Measurements from ENCODE around the gene PLSCR4.
"Not testable (repeated sequence)": the region's sequence is repeated elsewhere in the genome, so short reads cannot be mapped to it uniquely, and the experiment has no call there.

The PLSCR4 gene

DNA sequence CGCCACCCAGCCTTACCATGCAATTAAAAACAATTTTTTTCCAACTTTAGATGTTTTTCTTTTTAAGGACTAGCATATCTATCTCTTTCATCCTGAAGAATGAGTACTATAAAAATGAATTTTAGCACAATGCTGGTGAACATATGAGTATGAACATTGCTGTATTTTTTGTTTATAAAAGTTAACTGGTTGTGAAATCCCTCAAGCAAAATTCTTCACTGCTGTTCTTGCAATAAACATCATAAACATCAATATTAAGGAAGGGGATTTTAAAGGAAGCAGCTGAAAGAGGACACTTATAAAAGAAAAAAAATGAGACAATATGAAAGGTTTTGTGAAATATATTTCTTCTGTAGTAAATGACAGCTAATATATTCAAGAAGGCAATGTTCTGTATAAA is 3.0 kb downstream of the PLSCR4 start:
- DNase-seq (ENCODE audit: low spot score) = no peak

GRCh38 chr3:146246526-146246925 is 4.4 kb downstream of the PLSCR4 start:
- DNase-seq (ENCODE audit: low spot score) = no peak

DNA sequence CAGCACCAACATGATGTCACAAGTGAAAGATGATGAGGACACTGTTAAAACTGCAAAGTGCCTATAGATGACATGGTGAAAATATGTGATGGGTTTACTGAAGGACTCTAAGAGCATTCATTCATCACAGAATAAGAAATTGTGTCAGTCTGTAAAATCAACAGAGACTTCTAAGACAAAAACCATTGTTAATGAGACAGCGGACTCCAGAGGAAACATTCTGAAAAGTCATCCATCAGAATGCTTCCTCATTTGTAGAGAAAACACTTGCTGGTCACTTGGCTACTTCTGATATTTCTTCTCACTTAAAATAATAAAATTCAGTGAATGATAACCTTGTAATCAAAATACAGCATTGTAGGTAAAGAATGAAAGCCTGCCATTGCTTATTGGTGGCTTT is 7.3 kb downstream of the PLSCR4 start:
- DNase-seq (ENCODE audit: low spot score) = no peak

DNA sequence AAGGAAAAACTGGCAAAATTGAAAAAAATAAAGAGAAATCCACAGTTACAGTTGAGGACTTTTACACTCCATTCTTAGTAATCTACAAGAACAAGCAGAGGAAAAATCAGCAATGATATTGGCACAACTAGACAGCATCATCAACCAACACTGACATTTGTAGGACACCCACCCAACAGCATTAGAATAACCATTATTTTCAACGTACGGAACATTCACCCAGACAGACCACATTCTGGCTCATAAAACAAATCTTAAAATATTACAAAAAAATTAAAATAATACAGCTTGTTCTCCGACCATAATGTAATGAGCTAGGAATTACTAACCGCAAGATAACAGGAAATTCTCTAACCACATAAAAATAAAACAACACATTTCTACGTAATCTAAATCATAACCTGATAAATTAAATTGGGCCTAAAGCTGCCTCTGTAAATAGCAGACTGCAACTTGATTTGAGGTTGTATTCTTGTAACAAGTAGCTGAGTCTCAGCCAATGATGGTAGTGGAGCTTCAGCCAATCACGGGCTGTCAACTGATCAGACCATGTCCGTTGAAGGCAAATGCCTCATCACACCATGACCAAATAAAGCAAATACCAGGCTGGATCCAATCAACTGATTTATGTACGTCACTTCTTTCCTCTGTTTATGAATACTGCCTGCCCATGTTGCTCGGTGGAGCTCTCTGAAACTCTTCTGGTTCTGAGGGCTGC is 9.2 kb downstream of the PLSCR4 start:
- DNase-seq (ENCODE audit: low spot score) = no peak

DNA sequence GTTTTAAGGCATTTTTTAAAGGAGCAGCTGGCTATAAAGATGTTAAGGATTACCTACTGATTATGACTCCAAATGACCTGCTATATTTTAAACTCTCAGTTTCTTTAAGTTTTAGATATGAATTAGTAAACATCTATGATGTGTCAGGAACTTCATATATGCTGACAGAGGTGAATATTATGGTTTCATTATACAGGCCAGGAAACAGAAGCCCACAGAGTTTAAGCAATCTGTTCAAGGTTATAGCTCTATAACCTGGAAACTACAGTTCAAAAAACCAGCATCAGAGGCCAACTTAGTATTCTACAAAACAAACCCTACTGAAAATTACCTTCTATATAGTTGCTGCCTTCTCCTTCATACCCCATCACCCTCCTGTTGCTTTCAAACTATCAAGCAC is 17.4 kb downstream of the PLSCR4 start:
- no peak for DNase-seq (ENCODE audit: low spot score)

DNA sequence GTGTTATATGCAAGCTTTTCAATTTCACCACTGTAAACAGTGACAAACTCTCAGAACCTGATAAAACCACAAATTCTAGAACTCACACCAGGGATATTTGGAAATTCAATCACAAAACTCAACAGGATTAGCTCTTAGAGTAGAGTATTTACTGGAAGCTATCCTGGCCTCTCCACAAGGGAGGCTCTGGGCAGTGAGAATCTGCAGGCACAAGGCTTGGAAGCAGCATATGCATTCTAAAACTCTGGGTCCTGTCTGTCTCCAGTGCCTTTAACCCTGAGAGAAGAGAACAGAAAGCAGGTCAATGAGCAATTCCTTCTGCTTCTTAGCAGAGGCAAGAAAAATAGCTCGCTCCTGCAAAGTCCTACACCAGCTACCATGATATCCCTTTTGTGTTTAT is 23.4 kb downstream of the PLSCR4 start:
- DNase-seq (ENCODE audit: low spot score) = no peak

- DNase-seq (ENCODE audit: low spot score) = no peak
Measured at GRCh38 chr3:146226881-146227280, 24.0 kb downstream of the PLSCR4 start.

- not testable (repeated sequence) for DNase-seq (ENCODE audit: low spot score)
Measured at GRCh38 chr3:146225458-146225857, 25.4 kb downstream of the PLSCR4 start.

DNA sequence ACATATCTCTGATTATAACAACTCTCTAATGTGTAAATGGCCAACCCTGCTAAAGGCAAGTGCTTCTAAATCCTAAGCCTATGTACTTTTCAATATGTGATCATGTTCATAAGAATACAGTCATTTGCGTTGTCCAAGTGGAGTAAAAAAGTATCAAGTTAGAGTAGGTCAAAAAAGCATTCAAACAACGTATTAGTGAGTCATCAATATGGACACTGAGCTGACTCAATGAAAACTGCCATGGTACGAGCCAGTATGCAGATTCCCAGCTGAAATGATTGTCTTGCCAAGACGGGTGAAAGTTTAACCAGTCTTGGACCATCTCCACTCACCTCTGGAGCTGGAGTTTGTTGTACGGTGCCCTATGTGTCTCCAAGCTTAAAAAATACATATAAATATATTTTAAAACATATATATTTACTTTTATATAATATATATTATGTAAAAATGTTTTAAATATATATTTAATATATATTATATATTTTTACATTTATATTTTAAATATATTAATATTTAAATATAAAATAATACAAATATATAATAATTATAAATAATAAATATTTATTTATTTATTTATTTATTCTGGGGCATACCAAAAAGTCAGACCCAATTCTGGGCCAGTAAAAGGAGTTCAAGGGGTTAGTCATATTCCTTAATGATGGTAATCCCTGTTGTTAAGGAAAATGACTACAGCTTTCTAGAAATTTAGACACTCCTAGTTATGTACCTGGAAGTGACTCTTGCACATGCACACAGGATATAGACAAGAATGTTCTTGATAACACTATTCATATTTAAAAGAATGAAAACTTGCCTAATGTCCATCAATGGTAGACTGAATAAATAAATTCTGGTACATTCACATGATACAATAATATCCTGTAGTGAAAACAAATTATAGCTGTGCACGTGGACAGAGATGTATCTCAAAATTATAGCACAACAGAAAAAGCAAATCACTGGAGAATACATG is 27.2 kb downstream of the PLSCR4 start:
- DNase-seq (ENCODE audit: low spot score) = no peak

DNA sequence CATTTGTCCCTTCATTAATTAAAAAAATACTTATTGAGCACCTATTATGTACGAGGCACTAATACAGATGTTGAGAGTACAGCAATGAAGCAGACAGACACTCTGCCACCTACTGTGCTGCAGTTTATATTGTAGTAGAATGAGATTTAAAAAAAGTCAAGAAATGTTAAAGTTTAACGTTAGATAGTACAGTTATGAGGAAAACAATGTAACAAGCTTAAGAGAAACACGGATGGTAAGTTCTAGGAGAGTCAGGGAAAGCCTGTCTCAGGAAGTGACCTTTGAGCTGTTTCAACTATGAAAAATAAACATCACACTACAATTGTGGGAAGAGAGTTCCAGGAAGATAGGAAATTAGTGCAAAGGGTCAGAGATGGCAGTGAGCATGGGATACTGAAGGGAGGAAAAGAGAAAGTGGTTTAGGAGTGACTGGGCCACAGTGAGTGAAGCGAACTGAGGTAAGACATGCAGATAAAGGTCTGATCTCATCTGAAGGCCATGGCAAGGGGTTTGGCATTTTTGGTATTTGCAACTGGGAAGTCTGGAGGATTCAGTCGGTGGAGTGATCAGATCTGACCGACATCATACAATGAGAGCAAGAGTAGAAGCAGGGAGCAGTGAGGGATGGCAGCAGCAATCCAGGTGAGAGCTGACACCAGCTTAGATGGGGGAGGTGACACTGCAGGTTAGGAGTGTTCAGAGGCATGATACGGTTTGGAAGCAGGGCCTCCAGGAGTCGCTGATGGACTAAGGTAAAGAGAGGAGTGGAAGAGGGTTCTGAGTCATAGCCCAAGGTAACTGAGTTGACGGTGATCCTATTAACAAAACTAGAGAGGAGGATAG is 28.5 kb downstream of the PLSCR4 start:
- DNase-seq (ENCODE audit: low spot score) = no peak

GRCh38 chr3:146221276-146221675 is 29.6 kb downstream of the PLSCR4 start:
- DNase-seq (ENCODE audit: low spot score) = peak; percentile 10

- DNase-seq (ENCODE audit: low spot score) = peak; percentile 27
Measured at GRCh38 chr3:146218880-146219866, 31.7 kb downstream of the PLSCR4 start.

DNA sequence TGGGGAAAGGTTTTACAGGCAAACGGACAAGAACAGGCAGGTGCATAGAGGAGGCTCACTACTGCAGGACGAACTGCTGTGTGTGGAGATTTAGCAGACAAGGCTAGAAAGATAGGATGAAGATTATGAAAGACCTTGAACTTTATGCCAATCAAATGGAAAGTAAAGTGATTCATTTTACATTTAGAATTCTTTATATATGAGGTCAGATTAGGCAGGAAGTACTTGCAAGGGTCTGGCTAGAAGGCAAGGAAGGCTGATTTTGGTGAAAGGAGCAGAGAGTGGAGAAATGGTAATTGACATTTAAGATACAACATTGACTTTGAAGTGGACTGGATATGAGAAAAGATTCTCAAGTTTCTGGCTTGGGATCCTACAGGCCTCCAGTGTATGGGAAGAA is 33.6 kb downstream of the PLSCR4 start:
- no peak for DNase-seq (ENCODE audit: low spot score)

DNA sequence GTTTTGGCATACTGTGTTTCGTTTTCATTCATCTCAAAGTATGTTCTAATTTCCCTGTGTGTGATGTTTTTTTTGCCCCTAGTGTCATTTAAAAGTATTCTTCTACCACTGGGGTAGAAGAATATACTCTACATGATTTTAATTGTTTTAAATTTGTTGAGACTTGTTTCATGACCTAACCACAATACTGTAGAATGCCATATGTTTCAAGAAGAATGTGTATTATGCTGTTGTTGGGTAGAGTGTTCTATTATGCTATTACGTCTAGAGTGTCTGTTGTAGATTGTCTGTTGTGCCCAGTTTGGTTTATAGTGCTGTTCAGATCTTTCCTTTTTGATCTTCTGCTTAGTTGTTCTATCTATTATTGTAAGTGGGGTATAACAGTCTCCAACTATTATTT is 36.4 kb downstream of the PLSCR4 start:
- DNase-seq (ENCODE audit: low spot score) = no peak

DNA sequence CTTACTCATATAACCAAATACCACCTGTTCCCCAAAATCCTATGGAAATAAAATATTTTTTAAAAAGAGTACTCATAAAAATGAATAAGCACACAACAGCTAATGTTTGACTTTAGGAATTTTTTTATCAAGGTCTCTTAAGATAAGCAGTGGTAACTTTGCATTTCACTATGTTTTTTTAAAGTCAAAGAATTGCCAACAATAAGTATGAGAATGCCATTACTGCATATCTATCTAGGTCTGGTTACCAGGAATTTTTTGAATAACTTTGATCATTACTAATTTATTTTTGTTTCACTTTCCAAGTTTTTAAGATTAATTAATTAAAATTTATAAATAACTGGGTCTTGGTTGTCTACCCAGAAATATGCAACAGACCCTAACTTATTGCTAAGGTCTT is 41.5 kb downstream of the PLSCR4 start:
- DNase-seq (ENCODE audit: low spot score) = no peak

- no peak for DNase-seq (ENCODE audit: low spot score)
Measured at GRCh38 chr3:146203776-146204175, 47.1 kb downstream of the PLSCR4 start.

DNA sequence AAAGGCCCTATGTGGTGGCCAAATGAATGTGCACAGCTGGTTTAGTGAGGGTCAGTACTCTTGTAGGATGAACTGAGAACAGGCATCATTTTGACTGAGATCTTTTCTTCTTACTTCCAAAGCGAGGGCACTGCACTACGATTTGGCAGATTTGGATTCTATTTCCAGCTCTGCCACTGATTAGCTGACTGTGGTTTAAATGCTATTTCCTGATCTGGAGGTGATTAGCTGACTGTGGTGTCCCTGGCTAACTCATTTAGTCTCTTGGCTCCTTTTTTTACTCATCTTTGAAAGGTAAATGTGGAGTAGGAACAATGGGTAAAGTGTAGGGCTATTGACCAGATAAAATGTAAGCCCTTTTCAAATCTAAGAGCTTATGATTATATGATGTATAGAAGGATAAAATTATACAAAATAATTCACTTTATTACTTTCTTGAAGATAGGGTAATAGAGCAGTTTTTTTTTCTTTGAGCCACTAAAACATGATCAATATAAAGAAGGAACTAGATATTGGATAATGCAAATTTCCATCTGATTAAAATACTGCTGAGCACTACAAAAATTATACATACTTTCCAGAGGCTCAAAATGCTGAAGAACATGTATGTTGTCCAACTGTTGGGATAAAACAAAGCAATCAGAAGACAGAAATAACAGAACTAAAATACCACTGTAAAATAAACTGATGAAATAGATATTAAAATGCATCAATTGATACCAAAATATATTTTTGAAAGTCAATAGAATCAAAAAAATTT is 50.3 kb downstream of the PLSCR4 start:
- peak; percentile 31 for DNase-seq (ENCODE audit: low spot score)

DNA sequence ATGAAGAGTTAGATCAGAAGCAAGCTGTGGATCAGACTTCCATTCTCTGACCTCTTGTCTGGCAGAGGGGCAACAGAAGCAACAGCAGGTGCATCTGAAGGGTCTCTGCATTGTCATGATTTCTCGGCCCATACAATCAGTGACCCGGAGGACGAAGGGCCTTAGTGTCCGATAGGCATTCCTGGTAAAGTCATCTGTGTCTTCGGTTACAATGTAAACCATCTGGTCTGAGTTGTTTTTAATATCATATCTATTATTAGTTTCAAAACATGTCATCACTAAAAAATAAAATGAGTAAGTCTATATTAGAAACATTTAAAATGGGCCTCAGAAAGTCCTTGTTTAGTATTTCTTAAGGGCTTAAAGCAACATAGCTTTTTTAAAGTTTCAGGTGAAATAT is 51.1 kb downstream of the PLSCR4 start:
- DNase-seq (ENCODE audit: low spot score) = no peak

- no peak for DNase-seq (ENCODE audit: low spot score)
Measured at GRCh38 chr3:146196789-146197188, 54.1 kb downstream of the PLSCR4 start.

GRCh38 chr3:146195605-146196004 is 55.3 kb downstream of the PLSCR4 start:
- no peak for DNase-seq (ENCODE audit: low spot score)

Measured in AG20443 (cell line).